Measurements from ENCODE around the gene BCKDHA. TPM values are rescaled to one million over a fixed set of nuclear protein-coding genes. Genes with fewer than 3 reads are reported as not detected.

Gene BCKDHA
- 25.7 and 62.8 TPM in 2 replicates for total RNA-seq (ENCODE audit: low replicate concordance)

DNA sequence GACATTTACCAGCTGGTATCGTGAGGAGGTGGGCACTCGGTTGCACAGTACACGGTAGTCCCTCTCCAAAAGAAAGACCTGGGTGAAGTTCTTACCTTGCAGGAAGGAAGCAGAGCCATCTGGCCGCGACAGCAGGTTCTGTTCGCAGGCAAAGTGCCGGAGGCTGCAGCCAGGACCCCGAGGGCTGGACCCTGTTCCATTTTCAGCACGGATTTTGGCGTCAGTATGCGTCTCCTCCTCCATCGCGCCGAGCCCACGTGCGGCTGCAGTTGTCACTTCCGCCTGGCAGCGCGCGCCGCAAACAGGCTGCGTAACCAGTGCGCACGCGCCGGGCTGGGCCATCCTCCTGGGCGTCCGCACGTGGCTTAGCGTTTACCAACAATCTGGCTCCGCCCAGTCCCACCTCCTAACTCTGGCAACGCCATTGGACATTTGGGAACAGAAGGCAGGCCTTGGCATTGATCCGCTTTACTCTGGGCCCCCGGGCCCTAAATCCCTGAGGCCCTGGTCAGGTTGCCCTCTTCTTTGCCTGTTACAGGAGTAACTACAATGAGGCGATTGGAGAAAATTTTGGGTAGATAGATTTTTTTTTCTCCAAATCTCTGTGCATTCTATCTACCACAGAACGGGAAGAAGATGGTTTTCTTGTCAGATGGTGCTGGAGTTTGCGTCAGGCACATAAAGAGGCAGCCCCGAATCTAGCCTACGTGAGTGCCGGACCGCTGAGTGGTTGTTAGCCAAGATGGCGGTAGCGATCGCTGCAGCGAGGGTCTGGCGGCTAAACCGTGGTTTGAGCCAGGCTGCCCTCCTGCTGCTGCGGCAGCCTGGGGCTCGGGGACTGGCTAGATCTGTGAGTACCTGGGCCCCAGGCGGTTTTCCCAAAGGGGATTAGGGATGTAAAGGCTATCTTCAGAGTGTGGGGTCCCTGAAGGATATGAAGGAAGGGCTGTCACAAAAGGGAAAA, at the start of gene BCKDHA, which contains the start of gene EXOSC5:
Gene BCKDHA (plus strand): TSS at position 733 of the 964 bp plus-strand sequence. CDS start 10 bp downstream, at position 743.
Gene EXOSC5 (minus strand): TSS at position 274 of the 964 bp plus-strand sequence. CDS start 31 bp downstream, at position 243.
- Histone ChIP-seq H3F3A (ENCODE audit: low read depth) (peaks cover 4% of the 10 kb centered on the region), H3K9me3 (ENCODE audit: low read depth) (no peaks in the 10 kb centered on the region), H3K9ac (peak within 1 kb of the TSS; percentile 93), H3K4me3 (peak within 1 kb of the TSS; percentile 98), H3K27ac (peak within 1 kb of the TSS; percentile 97), H3K4me2 (peak within 1 kb of the TSS; percentile 97), H3K79me2 (ENCODE audit: low read depth) (peaks cover 42% of the 10 kb centered on the region), H2AFZ (replicated peaks) (peak within 1 kb of the TSS; percentile 94), H4K20me1 (ENCODE audit: low read depth) (peaks cover 5% of the 10 kb centered on the region), H3K4me1 (peaks cover 7% of the 10 kb centered on the region), H3K36me3 (no peaks in the 10 kb centered on the region), H3K27me3 (no peaks in the 10 kb centered on the region)
- peaks cover 2% of the 10 kb centered on the region for H3K36me3 Mint-ChIP-seq
- no peaks in the 10 kb centered on the region for H3K9me3 Mint-ChIP-seq
- H3K27ac Mint-ChIP-seq: peak within 1 kb of the TSS; percentile 100
- peaks cover 8% of the 10 kb centered on the region for H3K27me3 Mint-ChIP-seq (ENCODE audit: insufficient read depth, low read depth)
- no peak for TF ChIP-seq CTCF (IDR thresholded peaks at IDR 0.05)
- H3K4me3 Mint-ChIP-seq: peak within 1 kb of the TSS; percentile 98
- DNase-seq (ENCODE audit: low spot score): peak; percentile 100
- peaks cover 26% of the 10 kb centered on the region for H3K4me1 Mint-ChIP-seq

DNA sequence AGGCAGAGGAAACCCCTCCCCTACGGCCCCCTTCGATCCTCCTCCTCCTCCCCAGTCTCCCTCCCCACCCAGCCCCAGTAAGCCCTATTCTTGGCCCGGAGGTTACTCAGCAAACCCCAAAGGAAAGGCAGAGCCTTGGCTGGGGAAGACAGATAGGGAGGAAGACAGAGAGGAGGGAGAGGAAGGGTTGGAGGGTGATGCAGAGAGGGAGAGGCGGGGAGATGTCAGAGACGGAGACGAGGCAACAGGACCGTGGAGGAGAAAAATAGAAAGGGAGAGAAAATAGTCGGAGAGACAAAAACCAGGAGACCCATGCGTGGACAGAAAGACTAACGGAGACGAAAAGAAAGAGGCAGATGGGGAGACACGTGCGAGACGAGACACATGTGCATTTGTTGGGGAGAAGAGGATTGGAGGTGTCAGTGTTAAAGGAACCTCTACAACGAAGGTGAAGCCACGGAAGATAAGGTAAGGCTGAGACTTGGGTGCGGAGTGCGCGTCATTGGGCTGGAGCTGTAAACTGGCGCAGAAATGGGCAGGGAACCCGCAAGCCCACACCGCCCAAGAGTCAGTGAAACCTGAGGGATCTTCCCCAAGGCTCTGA, 46.8 kb upstream of the BCKDHA start:
- peaks cover 13% of the 10 kb centered on the region for H3F3A ChIP-seq (ENCODE audit: low read depth)
- no peak for DNase-seq (ENCODE audit: low spot score)
- H3K79me2 ChIP-seq (ENCODE audit: low read depth): no peaks in the 10 kb centered on the region
- Mint-ChIP-seq H3K9me3 (no peaks in the 10 kb centered on the region), H3K27ac (no peak overlapping the region), H3K4me3 (peak overlapping the region; percentile 75), H3K27me3 (ENCODE audit: insufficient read depth, low read depth) (peaks cover 36% of the 10 kb centered on the region), H3K36me3 (peaks cover 1% of the 10 kb centered on the region), H3K4me1 (peaks cover 19% of the 10 kb centered on the region)
- no peak for TF ChIP-seq EZH2 (IDR thresholded peaks at IDR 0.05)
- no peak for TF ChIP-seq CTCF (IDR thresholded peaks at IDR 0.05)
- peaks cover 9% of the 10 kb centered on the region for H3K4me1 ChIP-seq
- peak overlapping the region; percentile 86 for H3K4me2 ChIP-seq
- H3K27ac ChIP-seq: no peak overlapping the region
- H4K20me1 ChIP-seq (ENCODE audit: low read depth): peaks cover 12% of the 10 kb centered on the region
- no peak overlapping the region for H3K9ac ChIP-seq
- H2AFZ ChIP-seq (replicated peaks): no peak overlapping the region
- H3K4me3 ChIP-seq: peak overlapping the region; percentile 67
- H3K36me3 ChIP-seq: no peaks in the 10 kb centered on the region
- H3K9me3 ChIP-seq (ENCODE audit: low read depth): no peaks in the 10 kb centered on the region
- H3K27me3 ChIP-seq: peaks cover 53% of the 10 kb centered on the region

DNA sequence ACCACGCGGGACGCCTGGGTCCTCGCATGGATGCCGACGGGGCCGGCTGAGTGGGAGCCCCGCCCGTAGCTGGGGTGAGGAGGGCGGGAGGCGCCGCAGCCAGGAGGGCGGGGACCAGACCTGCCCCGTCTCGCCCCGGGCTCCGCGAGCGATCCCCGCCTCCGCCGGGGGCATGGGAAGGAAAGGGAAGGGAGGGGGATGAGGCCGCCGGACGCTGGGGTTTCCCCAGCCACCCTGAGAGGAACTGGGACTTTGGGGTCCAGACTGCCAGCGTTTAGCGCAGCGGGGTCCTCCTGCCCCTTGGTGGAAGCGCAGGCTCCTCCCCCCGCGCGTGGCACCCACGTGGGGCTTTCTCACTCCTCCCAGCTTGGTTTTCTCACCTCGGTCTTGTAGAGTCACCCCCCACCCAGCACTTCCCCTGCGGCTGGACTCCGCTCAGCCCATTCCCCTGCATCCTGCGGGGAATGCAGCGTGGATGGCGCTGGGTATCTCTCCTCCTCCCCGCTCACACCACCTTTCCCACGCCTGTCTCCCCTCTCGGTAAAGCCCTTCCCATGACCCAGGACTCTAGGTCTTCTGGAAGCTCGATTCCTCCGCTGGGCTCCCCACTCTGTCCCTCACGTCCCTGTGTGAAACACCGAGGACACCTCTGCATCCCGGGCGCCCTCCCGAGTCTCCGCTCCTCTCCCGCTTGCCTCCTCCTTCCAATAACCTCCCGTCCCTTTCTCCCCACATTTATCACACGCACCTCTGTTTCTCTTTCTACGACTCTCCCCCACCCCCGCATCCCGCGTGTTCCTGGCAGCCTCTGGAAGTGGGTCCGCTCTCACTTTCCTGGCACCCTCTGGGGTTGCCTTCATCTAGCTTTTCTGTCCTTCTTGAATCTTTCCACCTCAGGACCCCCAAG, 46.0 kb upstream of the BCKDHA start:
- no peak overlapping the region for H3K27ac ChIP-seq
- peak; percentile 61 for DNase-seq (ENCODE audit: low spot score)
- peaks cover 53% of the 10 kb centered on the region for H3K27me3 ChIP-seq

More for the DNA sequence above, 46.0 kb upstream of the BCKDHA start:
- Mint-ChIP-seq H3K36me3 (peaks cover 1% of the 10 kb centered on the region), H3K4me3 (peak overlapping the region; percentile 87), H3K9me3 (no peaks in the 10 kb centered on the region), H3K27ac (no peak overlapping the region), H3K4me1 (peaks cover 19% of the 10 kb centered on the region), H3K27me3 (ENCODE audit: insufficient read depth, low read depth) (peaks cover 38% of the 10 kb centered on the region)
- H3K9ac ChIP-seq: no peak overlapping the region
- TF ChIP-seq EZH2phosphoT487 (IDR thresholded peaks at IDR 0.05): peak; percentile 60
- TF ChIP-seq CTCF (IDR thresholded peaks at IDR 0.05): no peak
- peak; percentile 67 for TF ChIP-seq EZH2 (IDR thresholded peaks at IDR 0.05)
- peaks cover 9% of the 10 kb centered on the region for H3K4me1 ChIP-seq
- peaks cover 12% of the 10 kb centered on the region for H4K20me1 ChIP-seq (ENCODE audit: low read depth)
- H2AFZ ChIP-seq (replicated peaks): no peak overlapping the region
- H3K36me3 ChIP-seq: no peaks in the 10 kb centered on the region
- H3F3A ChIP-seq (ENCODE audit: low read depth): peaks cover 13% of the 10 kb centered on the region
- no peaks in the 10 kb centered on the region for H3K79me2 ChIP-seq (ENCODE audit: low read depth)
- H3K4me2 ChIP-seq: peak overlapping the region; percentile 86
- no peaks in the 10 kb centered on the region for H3K9me3 ChIP-seq (ENCODE audit: low read depth)
- H3K4me3 ChIP-seq: peak overlapping the region; percentile 67

Measured in neural progenitor cell (in vitro differentiated cells).